HG02870 (cell line): ENCODE results near the gene GFPT1.

Experiments used
- ATAC-seq: cut with Tn5 transposase; IDR thresholded peaks from one replicate; pipeline ENCODE4 v1.9.1; 2021; ENCODE audit warnings: mild to moderate bottlenecking, moderate library complexity; ENCODE audit not compliant: unreplicated experiment

The GFPT1 gene

DNA sequence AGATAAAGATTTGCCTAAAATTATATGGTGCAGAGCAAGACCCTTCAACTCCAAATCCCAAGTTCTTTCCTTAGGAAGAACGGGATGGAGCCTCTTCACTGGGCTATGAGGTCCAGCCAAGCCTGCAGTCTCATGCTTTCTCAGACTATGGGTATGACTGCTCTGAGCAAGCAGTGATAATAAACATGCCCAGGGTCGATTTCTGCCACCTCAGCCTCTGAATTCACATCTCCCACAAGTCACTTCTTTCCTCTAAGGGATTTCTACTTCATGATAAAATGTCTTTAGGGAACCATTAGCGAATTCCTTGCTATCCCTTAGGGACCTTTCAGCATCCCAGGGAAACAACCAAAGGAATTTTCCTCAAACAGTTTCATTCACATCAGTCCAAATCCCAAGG lies 94.8 kb downstream of the GFPT1 start:
- ATAC-seq: no peak

DNA sequence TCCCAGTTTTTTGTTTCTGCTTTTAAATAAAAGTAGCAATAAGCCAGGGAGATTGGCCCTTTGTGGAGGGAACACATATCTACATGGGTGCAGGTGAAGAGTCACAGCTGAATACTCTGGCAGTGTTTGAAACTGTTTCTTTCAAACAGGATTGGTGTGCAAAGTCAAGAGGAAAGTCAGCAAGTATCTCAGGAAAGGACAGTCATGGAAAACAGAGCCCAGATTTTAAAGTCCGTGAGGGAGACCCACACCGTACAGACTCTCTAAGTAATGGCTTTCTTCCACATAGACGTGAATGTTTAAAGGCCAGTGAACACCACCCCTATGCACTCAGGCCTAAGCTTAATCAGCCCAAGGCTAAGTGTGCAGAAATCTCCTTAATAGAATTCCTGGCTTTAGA lies 95.3 kb downstream of the GFPT1 start:
- no peak for ATAC-seq

DNA sequence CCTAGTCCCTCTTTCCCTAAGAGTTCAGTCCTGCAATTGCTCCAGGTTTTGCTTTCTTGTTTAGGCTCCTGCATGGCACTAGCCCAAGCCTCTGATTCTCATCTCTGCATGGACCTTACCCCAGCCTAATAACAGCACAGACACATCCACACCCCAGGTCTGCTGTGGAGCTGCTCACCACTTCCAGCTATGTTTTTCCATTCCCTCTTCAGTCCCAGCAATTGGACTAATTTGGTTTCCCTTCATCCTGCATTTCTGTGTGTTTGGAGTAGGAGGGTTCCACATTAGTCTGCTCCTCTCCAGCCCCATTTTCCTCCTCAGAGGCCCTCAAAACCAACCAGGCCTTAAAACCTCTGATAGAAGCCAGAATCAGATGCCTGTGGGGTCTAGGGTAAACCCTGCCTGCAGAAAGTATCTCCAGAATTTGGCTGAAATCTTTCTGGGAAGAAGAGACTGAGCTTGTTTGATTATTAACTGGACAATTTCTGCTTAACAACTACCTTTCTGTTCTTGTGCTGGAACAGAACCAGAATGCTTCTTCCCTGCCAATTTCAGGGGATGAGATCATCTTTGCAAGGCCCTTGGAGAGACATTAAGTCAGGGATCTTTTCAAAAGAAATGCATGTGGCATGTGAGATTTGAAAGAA lies 95.9 kb downstream of the GFPT1 start:
- no peak for ATAC-seq

GRCh38 chr2:69288429-69288828 lies 98.6 kb downstream of the GFPT1 start:
- no peak for ATAC-seq

DNA sequence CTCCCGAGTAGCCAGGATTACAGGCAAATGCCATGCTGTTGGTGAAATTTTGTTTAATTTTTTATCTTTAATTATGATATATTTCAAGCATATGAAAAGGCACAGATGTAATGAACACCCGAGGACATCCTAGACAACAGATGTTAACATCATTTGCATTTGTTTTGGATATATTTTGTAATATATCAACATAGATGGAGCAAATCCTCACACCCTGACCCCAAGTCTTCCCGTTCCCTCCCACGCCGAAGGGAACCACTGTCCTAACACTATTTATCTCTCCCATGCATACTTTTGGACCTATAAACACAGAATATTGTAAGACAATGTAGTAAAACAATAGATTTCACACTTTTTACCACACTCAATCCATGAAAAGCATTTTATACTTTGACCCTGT lies 99.5 kb downstream of the GFPT1 start:
- no peak for ATAC-seq

DNA sequence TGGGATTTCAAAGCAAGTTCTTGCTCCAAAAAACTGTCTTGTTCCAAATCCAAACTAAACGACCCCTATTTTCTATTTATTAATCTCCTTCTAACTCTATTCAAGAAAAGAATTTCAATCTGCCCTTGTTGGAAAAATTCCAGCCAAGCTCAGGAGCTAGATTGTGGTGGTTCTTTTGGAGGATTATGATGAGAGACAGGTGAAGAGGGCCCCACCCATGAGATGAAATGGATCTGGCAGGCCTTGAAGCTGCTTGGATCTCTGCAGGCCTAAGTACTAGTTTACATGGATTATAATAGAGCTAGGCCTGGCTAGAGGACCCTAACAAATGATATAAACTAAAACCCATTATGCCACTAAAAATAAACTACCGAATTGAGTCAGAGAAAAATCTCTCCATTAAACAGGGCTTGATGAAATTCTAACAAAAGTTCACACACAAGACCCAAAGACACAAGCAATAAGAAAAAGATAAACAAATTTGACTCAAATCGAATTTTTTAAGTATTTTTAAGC lies 101.6 kb downstream of the GFPT1 start:
- no peak for ATAC-seq

GRCh38 chr2:69280796-69281412 lies 106.1 kb downstream of the GFPT1 start:
- ATAC-seq: no peak

GRCh38 chr2:69279931-69280681 lies 106.9 kb downstream of the GFPT1 start:
- no peak for ATAC-seq

- no peak for ATAC-seq
Measured at GRCh38 chr2:69279211-69279610, 107.8 kb downstream of the GFPT1 start.

DNA sequence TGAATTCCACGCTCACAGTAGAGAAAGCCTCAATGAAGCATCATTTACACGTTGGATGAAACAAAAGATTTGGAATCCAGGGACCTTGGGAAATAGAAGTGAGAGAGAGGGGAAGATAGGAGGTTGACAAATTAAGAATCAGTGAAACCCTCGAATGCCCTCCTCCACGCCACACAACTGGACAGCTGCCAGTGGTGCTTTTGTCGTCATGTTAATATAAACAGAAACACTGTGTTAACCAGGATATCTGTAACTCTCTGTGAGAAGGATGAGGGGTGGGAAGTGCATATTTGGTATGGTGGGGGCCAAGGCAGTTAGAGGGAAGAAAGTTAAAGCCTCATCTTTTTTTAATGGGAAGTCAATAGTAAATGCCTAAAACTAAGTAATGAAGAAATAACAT lies 108.7 kb downstream of the GFPT1 start:
- ATAC-seq: no peak

- ATAC-seq: no peak
Measured at GRCh38 chr2:69275490-69275889, 111.5 kb downstream of the GFPT1 start.

DNA sequence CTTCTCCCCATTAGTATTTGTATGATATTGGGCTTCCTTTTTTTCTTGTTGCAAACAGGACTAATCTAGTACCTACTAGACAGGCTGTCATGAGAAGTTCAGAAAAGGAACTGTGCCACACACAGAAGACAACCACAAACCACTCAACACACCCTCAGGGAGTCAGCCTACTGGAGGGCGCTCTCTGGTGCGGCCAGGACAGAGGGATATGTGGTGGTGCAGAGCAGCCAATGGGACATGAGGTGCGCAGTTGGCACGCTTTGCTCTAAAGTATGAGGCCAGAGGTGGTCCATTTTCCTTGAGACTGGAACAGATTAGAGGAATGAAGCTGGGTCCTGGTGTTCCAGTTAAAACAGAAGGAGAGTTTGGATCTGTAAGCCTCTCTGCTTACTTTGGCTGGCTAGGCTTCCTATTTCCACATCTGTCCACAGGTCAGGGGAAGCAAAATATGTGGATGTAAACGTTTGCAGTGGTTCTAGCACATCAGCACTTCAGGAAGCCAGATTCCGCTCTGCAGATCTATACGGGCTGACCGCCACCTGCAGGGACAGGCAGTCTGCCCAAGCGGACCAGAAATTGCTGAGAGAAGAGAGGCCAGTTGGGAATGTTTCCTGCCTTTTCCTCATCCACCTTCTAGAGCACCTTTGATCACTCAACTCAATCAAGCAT lies 114.1 kb downstream of the GFPT1 start:
- no peak for ATAC-seq

DNA sequence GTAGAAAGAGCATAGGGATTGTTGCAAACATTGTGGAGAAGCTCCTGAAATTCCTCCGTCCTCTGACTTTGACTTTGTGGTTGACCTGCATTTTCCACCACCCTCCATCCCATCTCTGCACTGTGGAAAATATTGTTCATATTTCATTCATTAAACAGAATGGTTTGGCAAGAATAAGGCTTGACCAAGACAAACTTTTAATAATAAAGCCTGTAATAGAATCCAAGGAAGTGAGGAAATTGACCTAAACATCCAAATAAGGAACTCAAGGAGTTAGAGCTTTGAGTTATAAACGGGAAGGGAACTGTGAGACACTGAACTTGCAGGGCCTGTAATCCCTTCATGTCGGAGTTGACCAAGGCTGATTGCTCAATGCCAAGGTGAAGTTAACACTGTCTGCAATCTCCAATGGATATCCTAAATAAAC lies 115.2 kb downstream of the GFPT1 start:
- ATAC-seq: no peak
